ENCODE results near the gene PTPRC. TPM values are rescaled to one million over a fixed set of nuclear protein-coding genes. Genes with fewer than 3 reads are reported as not detected.

Gene PTPRC
- total RNA-seq, 2 experiments from 2014 or later = 458 to 564 TPM

DNA sequence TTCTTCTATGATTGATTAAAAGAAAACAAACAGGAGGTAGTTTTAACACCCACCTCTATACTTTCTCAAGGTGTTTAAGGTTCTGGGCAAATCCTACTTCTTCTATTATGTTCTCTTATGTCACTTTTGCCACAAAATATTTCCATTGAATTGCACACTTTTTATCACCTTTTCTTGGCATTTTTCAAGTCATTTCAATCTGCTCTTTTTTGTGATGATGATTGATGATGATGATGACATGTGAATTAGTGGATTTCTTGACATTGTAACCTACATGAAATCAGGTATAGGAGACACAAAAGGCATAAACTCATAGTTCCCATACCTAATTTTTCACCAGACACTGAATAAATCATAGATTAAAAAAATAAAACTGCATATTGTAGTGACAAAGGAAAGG lies 4.1 kb downstream of the PTPRC start:
- intact Hi-C loops (cut with DNase I, micrococcal nuclease) = loop anchor here in 1 of 2 experiments (1.0 to 10.0 kb wide), 4 partner anchors 14 to 868 kb away; partner anchors contain the start of genes DENND1B and NEK7
- no peaks in the 10 kb centered on the region for H3K27me3 Mint-ChIP-seq
- ChIA-PET POLR2A (no interaction called here), CTCF (interaction anchor here (0.6 to 1.2 kb wide), 3 partner anchors 8 to 29 kb away, joined by 3 to 5 read pairs (median 3); no protein-coding TSS in a partner anchor)
- no peak for DNase-seq
- peaks cover 48% of the 10 kb centered on the region for H3K4me1 Mint-ChIP-seq
- H3K4me3 Mint-ChIP-seq = peak overlapping the region; percentile 87
- peaks cover 74% of the 10 kb centered on the region for H3K36me3 Mint-ChIP-seq (ENCODE audit: low read depth)
- peak overlapping the region; percentile 99 for H3K27ac Mint-ChIP-seq
- no peak for ATAC-seq
- no peaks in the 10 kb centered on the region for H3K9me3 Mint-ChIP-seq (ENCODE audit: low read depth)

GRCh38 chr1:198643808-198644207 lies 5.0 kb downstream of the PTPRC start:
- Mint-ChIP-seq H3K9me3 (ENCODE audit: low read depth) (no peaks in the 10 kb centered on the region), H3K27me3 (no peaks in the 10 kb centered on the region), H3K36me3 (ENCODE audit: low read depth) (peaks cover 81% of the 10 kb centered on the region), H3K4me1 (peaks cover 49% of the 10 kb centered on the region), H3K27ac (peak overlapping the region; percentile 99), H3K4me3 (peak overlapping the region; percentile 87)
- ChIA-PET CTCF (no interaction called here), POLR2A (no interaction called here)
- intact Hi-C loops (cut with DNase I, micrococcal nuclease) = loop anchor here in 1 of 2 experiments (5.0 to 10.0 kb wide), 3 partner anchors 291 to 869 kb away; partner anchors contain the start of genes DENND1B and NEK7
- ATAC-seq = peak; percentile 31
- no peak for DNase-seq

DNA sequence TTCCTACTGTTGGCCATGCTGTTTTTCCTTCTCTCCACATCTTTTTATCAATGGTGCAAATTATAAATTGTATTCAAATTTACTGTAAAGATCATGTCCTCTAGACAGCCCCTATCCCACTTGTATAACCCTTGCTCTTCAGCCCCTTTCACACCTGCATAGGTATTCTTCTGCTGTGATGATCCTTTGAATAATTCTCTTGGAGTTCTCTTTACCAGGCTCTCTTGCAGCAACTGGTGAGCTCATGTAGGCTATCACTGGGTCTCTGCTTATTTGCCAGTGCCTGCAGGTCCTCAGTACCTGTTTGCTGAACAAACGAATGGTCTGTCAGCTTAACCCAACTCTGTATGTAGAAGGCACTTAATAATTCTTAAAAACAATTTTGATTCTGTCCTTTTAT lies 8.2 kb downstream of the PTPRC start:
- ChIA-PET POLR2A (interaction anchor here (0.6 kb wide), 1 partner anchor 22 kb away, joined by 3 read pairs; no protein-coding TSS in a partner anchor), CTCF (interaction anchor here (0.6 to 1.7 kb wide), 2 partner anchors 13 to 26 kb away, joined by 3 to 4 read pairs; no protein-coding TSS in a partner anchor)
- Mint-ChIP-seq H3K36me3 (ENCODE audit: low read depth) (peaks cover 85% of the 10 kb centered on the region), H3K27ac (peak overlapping the region; percentile 96), H3K9me3 (ENCODE audit: low read depth) (no peaks in the 10 kb centered on the region), H3K27me3 (no peaks in the 10 kb centered on the region), H3K4me1 (peaks cover 76% of the 10 kb centered on the region), H3K4me3 (peak overlapping the region; percentile 87)
- ATAC-seq (no peak), DNase-seq (peak; percentile 38)
- intact Hi-C loops (cut with DNase I, micrococcal nuclease) = loop anchor here (5.0 to 10.0 kb wide), 3 partner anchors 35 to 872 kb away; partner anchors contain the start of gene DENND1B (in 1 of the 2)

DNA sequence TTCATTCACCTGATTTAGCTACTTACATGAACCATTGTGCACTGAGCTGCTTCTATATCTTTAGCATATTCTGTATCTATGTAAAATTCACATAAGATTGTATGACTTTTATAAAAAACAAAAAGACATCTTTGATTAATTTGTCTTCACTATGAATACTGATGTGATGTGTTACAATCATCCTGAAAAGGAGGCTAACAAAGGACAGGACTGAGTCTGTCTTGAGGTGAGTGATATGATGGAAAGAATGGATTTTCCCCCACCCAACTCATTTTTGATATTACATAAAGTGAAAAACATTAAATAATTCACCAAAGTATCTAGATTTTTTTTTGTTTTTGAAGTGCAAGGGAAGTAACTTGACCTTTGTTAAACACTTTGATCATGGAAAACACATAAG lies 9.8 kb downstream of the PTPRC start:
- ChIA-PET CTCF (interaction anchor here (0.6 to 1.3 kb wide), 3 partner anchors 12 to 184 kb away, joined by 3 to 7 read pairs (median 4); no protein-coding TSS in a partner anchor), POLR2A (interaction anchor here (1.3 kb wide), 1 partner anchor 33 kb away, joined by 4 read pairs; no protein-coding TSS in a partner anchor)
- no peaks in the 10 kb centered on the region for H3K27me3 Mint-ChIP-seq
- H3K4me1 Mint-ChIP-seq = peaks cover 78% of the 10 kb centered on the region
- DNase-seq = no peak
- ATAC-seq = peak; percentile 51
- intact Hi-C loops (cut with DNase I, micrococcal nuclease) = loop anchor here (2.0 to 10.0 kb wide), 4 partner anchors 32 to 874 kb away; partner anchors contain the start of gene DENND1B (in 1 of the 2)
- H3K9me3 Mint-ChIP-seq (ENCODE audit: low read depth) = no peaks in the 10 kb centered on the region
- H3K36me3 Mint-ChIP-seq (ENCODE audit: low read depth) = peaks cover 79% of the 10 kb centered on the region
- H3K4me3 Mint-ChIP-seq = peak overlapping the region; percentile 72
- H3K27ac Mint-ChIP-seq = peak overlapping the region; percentile 98

DNA sequence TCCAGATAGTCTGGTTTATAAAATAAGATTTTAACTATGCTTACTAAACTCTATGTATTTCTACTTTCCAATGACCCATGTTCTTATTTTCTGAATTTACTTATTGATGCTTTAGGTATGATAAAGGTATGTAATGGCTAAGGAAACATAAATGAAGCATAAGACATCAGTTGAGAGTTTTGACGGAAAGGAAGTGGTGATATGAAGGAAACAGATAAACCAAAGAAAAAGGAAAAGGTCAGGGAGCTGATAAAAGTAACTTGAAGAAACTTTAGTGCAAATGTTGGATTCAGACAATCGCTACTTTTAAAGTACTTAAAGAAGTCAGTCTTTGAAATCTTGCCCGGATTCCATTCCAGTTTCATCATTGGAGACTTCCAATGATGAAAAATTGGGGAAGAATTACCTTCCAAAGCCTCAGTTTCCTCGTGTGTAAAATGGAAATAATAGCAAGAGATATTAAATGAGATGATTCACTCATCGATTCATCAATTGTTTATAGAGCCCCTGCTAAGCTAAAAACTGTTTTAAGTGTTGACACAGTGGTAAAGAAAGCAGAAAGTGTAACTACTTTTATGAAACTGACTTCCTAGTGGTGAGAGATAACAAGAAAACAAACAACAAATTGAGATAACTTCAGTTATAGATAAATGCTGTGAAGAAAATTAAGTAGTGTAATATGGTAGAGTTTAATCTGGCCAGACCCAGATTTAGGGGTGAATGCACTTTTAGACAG lies 10.6 kb downstream of the PTPRC start:
- no peaks in the 10 kb centered on the region for H3K9me3 Mint-ChIP-seq (ENCODE audit: low read depth)
- no peak for DNase-seq
- H3K4me1 Mint-ChIP-seq = peaks cover 76% of the 10 kb centered on the region
- intact Hi-C loops (cut with DNase I, micrococcal nuclease) = loop anchor here (1.0 to 10.0 kb wide), 5 partner anchors 8 to 875 kb away; partner anchors contain the start of gene DENND1B (in 1 of the 2)
- H3K4me3 Mint-ChIP-seq = peak overlapping the region; percentile 72
- ChIA-PET CTCF (interaction anchor here (0.6 to 1.9 kb wide), 6 partner anchors 14 to 126 kb away, joined by 3 to 12 read pairs (median 4); no protein-coding TSS in a partner anchor), POLR2A (interaction anchor here (0.6 to 1.6 kb wide), 5 partner anchors 10 to 32 kb away, joined by 3 to 8 read pairs (median 5); no protein-coding TSS in a partner anchor)
- peak overlapping the region; percentile 98 for H3K27ac Mint-ChIP-seq
- ATAC-seq = peak; percentile 8
- peaks cover 76% of the 10 kb centered on the region for H3K36me3 Mint-ChIP-seq (ENCODE audit: low read depth)
- H3K27me3 Mint-ChIP-seq = no peaks in the 10 kb centered on the region

DNA sequence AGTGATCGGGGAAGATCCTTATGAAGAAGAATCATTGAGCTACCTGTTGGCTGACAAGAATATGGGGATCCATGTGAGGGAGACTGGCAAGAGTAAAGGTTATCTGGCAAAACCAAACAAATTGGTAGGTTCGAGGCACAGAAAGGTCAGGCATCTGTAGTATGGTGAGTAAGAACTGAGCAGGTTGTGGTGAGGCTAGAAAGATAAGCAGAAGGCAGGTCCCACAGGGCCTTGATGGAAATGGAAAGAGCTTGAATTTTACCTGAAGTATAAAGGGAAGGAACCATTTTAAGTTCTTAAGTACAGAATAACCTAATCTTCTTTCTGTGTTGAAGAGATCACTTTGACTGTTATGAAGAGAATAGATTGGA lies 11.1 kb downstream of the PTPRC start:
- CTCF ChIA-PET = interaction anchor here (0.6 to 1.9 kb wide), 7 partner anchors 7 to 125 kb away, joined by 3 to 12 read pairs (median 3); no protein-coding TSS in a partner anchor
- peak; percentile 55 for DNase-seq
- Mint-ChIP-seq H3K27ac (peak overlapping the region; percentile 98), H3K4me1 (peaks cover 73% of the 10 kb centered on the region), H3K27me3 (no peaks in the 10 kb centered on the region), H3K36me3 (ENCODE audit: low read depth) (peaks cover 74% of the 10 kb centered on the region), H3K4me3 (peak overlapping the region; percentile 72), H3K9me3 (ENCODE audit: low read depth) (no peaks in the 10 kb centered on the region)
- intact Hi-C loops (cut with DNase I, micrococcal nuclease) = loop anchor here (1.0 to 10.0 kb wide), 5 partner anchors 9 to 875 kb away; partner anchors contain the start of gene DENND1B (in 1 of the 2)
- POLR2A ChIA-PET = interaction anchor here (0.6 to 1.6 kb wide), 6 partner anchors 9 to 32 kb away, joined by 3 to 8 read pairs (median 4); no protein-coding TSS in a partner anchor
- peak; percentile 66 for ATAC-seq

DNA sequence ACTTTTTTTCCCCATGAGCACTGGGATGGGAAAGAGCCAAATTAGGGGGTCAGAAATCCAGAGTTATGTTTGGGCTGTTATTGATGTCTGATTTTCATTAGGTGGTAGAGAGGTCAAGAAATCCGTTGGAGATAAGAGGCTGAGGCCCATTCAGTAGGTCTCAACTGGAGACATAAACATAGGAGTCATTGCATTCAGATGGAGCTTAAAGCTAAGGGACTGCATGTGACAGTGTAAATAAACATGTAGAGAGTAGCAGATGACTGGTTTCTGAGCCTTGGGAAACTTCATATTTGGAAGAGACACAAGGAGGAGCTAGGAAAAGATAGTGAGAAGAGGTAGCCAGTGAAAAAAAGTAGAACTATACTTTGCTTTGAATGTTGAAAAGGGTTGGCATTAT lies 11.7 kb downstream of the PTPRC start:
- peaks cover 72% of the 10 kb centered on the region for H3K36me3 Mint-ChIP-seq (ENCODE audit: low read depth)
- DNase-seq (no peak), ATAC-seq (peak; percentile 8)
- no peaks in the 10 kb centered on the region for H3K27me3 Mint-ChIP-seq
- ChIA-PET CTCF (interaction anchor here (0.7 to 1.9 kb wide), 9 partner anchors 8 to 130 kb away, joined by 3 to 12 read pairs (median 3); no protein-coding TSS in a partner anchor), POLR2A (interaction anchor here (0.6 to 1.6 kb wide), 6 partner anchors 11 to 31 kb away, joined by 3 to 8 read pairs (median 4); no protein-coding TSS in a partner anchor)
- peak overlapping the region; percentile 98 for H3K27ac Mint-ChIP-seq
- no peaks in the 10 kb centered on the region for H3K9me3 Mint-ChIP-seq (ENCODE audit: low read depth)
- H3K4me3 Mint-ChIP-seq = peak overlapping the region; percentile 72
- peaks cover 72% of the 10 kb centered on the region for H3K4me1 Mint-ChIP-seq
- intact Hi-C loops (cut with DNase I, micrococcal nuclease) = no loop called here

GRCh38 chr1:198651650-198652400 lies 13.0 kb downstream of the PTPRC start:
- H3K9me3 Mint-ChIP-seq (ENCODE audit: low read depth) = no peaks in the 10 kb centered on the region
- intact Hi-C loops (cut with DNase I, micrococcal nuclease) = no loop called here
- peak overlapping the region; percentile 72 for H3K4me3 Mint-ChIP-seq
- DNase-seq = no peak
- H3K27ac Mint-ChIP-seq = peak overlapping the region; percentile 97
- no peak for ATAC-seq
- ChIA-PET CTCF (interaction anchor here (0.8 to 1.9 kb wide), 7 partner anchors 12 to 131 kb away, joined by 3 to 12 read pairs (median 3); no protein-coding TSS in a partner anchor), POLR2A (interaction anchor here (1.4 kb wide), 1 partner anchor 31 kb away, joined by 4 read pairs; no protein-coding TSS in a partner anchor)
- H3K36me3 Mint-ChIP-seq (ENCODE audit: low read depth) = peaks cover 70% of the 10 kb centered on the region
- H3K4me1 Mint-ChIP-seq = peaks cover 73% of the 10 kb centered on the region
- H3K27me3 Mint-ChIP-seq = no peaks in the 10 kb centered on the region

DNA sequence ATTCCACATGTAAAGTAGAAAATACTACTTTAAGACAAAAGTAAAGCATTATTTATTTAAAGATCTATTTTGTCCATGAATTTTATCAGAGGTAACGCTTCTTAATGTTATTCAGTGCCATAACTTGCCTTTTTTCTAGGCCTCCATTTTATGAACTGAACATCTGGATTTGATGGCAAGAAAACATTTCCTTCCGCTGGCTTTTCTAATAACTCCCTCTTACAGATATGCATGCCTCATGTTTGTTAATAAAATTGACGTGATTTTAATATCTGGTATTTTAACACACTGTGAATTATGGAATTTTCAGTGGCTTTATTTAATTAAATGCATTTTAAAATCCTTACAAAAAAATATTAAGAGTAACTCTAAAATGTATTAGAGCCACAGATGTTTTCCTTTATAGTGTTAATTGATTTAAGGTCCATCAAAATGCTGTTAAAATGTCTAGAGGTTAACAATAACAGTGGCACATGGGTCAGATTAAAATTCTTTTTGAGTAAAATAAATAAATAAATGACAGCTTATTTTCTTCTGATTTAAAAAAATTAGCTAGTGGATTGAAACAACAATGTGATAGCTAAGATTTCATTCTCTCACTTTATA lies 15.1 kb downstream of the PTPRC start:
- ChIA-PET CTCF (no interaction called here), POLR2A (no interaction called here)

GRCh38 chr1:198655459-198656121 lies 16.8 kb downstream of the PTPRC start:
- H3K4me3 Mint-ChIP-seq = peak overlapping the region; percentile 66
- intact Hi-C loops (cut with DNase I, micrococcal nuclease) = loop anchor here (1.0 to 5.0 kb wide), 5 partner anchors 15 to 34 kb away; no protein-coding TSS in a partner anchor
- no peaks in the 10 kb centered on the region for H3K9me3 Mint-ChIP-seq (ENCODE audit: low read depth)
- H3K27ac Mint-ChIP-seq = peak overlapping the region; percentile 97
- H3K36me3 Mint-ChIP-seq (ENCODE audit: low read depth) = peaks cover 59% of the 10 kb centered on the region
- ATAC-seq (peak; percentile 5), DNase-seq (no peak)
- POLR2A ChIA-PET = interaction anchor here (0.7 to 2.7 kb wide), 2 partner anchors 26 to 113 kb away, joined by 6 to 16 read pairs; no protein-coding TSS in a partner anchor
- peaks cover 65% of the 10 kb centered on the region for H3K4me1 Mint-ChIP-seq
- no peaks in the 10 kb centered on the region for H3K27me3 Mint-ChIP-seq
- CTCF ChIA-PET = interaction anchor here (0.5 to 2.9 kb wide), 3 partner anchors 11 to 67 kb away, joined by 3 to 17 read pairs (median 3); no protein-coding TSS in a partner anchor

More for the DNA sequence above, 15.1 kb downstream of the PTPRC start:
- ATAC-seq = no peak
- intact Hi-C loops (cut with DNase I, micrococcal nuclease) = no loop called here
- H3K27ac Mint-ChIP-seq = peak overlapping the region; percentile 97
- peaks cover 70% of the 10 kb centered on the region for H3K4me1 Mint-ChIP-seq
- H3K36me3 Mint-ChIP-seq (ENCODE audit: low read depth) = peaks cover 66% of the 10 kb centered on the region
- peak overlapping the region; percentile 72 for H3K4me3 Mint-ChIP-seq
- no peaks in the 10 kb centered on the region for H3K9me3 Mint-ChIP-seq (ENCODE audit: low read depth)
- no peaks in the 10 kb centered on the region for H3K27me3 Mint-ChIP-seq
- DNase-seq = no peak
